Osteocyte (in vitro differentiated cells): Measurements from ENCODE around the gene ANKRD34C. TPM values are rescaled to one million over a fixed set of nuclear protein-coding genes. Genes with fewer than 3 reads are reported as not detected.
"Not testable (repeated sequence)": the region's sequence is repeated elsewhere in the genome, so short reads cannot be mapped to it uniquely, and the experiment has no call there.

ENCODE experiments used
- DNase-seq: peaks from one replicate; pipeline ENCODE4 v3.0.0; 2021; ENCODE audit warnings: mixed read lengths; ENCODE audit not compliant: unreplicated experiment; ENCODE audit errors: extremely low spot score
- H3K27ac Mint-ChIP-seq: one replicate; pipeline ENCODE4 v1.8.0; 2021; ENCODE audit warnings: mild to moderate bottlenecking, mixed read lengths; ENCODE audit not compliant: unreplicated experiment
- H3K27me3 Mint-ChIP-seq: one replicate; pipeline ENCODE4 v1.8.0; 2021; ENCODE audit warnings: mixed read lengths; ENCODE audit not compliant: unreplicated experiment
- H3K36me3 Mint-ChIP-seq: one replicate; pipeline ENCODE4 v1.8.0; 2021; ENCODE audit warnings: mixed read lengths; ENCODE audit not compliant: unreplicated experiment
- H3K4me1 Mint-ChIP-seq: one replicate; pipeline ENCODE4 v1.8.0; 2021; ENCODE audit warnings: mixed read lengths; ENCODE audit not compliant: unreplicated experiment
- H3K4me3 Mint-ChIP-seq: one replicate; pipeline ENCODE4 v1.8.0; 2021; ENCODE audit warnings: mild to moderate bottlenecking, moderate library complexity, mixed read lengths; ENCODE audit not compliant: unreplicated experiment
- H3K9me3 Mint-ChIP-seq: one replicate; pipeline ENCODE4 v1.8.0; 2021; ENCODE audit warnings: mixed read lengths; ENCODE audit not compliant: unreplicated experiment
- total RNA-seq: library from RNA; stranded (reverse); gene quantifications from 2 replicates; pipeline ENCODE4 v1.2.1, GENCODE V29; 2021
- TF ChIP-seq, protein P1 (sequence below): fragments of 200-600 bp; sonication (generic); IDR thresholded peaks from 2 replicates; pipeline ENCODE4 v1.5.0; 2021; ENCODE audit warnings: antibody characterized with exemption, mild to moderate bottlenecking, moderate library complexity

Gene ANKRD34C
- total RNA-seq, 1 donor from 2014 or later = 0.08 TPM

DNA sequence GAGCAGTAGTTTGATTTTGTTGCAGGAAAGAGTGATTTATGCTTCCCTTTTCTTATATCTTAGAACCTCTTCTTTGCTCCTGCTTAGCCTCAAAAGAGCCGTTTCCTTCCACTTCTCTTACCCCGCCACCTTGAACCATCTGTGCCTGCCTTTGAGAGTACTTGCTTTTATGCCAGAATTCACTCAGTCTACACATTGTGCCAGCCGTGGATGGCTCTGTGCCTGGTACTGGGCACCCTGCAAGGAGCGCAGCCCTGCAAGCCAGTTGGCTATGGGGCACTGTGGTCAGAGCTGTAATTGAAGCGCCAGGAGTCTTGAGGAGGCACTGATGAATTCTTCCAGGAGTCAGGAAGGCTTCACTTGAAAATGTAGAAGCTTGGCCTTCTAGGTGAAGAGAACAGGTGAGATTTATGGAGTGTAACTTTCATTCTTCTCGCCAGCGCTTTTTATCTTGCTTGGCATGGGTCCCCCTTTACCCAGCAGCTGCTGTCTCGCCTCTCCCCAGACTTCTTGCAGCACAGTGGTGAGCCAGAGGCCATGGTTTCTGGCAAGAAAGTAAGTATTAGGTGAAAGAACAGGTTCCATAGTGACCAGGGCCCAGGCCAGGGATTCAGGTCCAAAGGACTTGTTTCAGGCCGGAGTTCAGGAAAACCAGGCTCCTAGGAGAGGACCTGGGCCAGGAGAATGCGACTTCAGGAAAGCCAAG, 33.3 kb downstream of the ANKRD34C start:
- Mint-ChIP-seq H3K4me3 (no peak overlapping the region), H3K27me3 (no peaks in the 10 kb centered on the region), H3K36me3 (peaks cover 62% of the 10 kb centered on the region), H3K4me1 (peaks cover 20% of the 10 kb centered on the region), H3K9me3 (no peaks in the 10 kb centered on the region), H3K27ac (no peak overlapping the region)
- TF ChIP-seq, protein P1, sequence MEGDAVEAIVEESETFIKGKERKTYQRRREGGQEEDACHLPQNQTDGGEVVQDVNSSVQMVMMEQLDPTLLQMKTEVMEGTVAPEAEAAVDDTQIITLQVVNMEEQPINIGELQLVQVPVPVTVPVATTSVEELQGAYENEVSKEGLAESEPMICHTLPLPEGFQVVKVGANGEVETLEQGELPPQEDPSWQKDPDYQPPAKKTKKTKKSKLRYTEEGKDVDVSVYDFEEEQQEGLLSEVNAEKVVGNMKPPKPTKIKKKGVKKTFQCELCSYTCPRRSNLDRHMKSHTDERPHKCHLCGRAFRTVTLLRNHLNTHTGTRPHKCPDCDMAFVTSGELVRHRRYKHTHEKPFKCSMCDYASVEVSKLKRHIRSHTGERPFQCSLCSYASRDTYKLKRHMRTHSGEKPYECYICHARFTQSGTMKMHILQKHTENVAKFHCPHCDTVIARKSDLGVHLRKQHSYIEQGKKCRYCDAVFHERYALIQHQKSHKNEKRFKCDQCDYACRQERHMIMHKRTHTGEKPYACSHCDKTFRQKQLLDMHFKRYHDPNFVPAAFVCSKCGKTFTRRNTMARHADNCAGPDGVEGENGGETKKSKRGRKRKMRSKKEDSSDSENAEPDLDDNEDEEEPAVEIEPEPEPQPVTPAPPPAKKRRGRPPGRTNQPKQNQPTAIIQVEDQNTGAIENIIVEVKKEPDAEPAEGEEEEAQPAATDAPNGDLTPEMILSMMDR = no peak
- DNase-seq = no peak

DNA sequence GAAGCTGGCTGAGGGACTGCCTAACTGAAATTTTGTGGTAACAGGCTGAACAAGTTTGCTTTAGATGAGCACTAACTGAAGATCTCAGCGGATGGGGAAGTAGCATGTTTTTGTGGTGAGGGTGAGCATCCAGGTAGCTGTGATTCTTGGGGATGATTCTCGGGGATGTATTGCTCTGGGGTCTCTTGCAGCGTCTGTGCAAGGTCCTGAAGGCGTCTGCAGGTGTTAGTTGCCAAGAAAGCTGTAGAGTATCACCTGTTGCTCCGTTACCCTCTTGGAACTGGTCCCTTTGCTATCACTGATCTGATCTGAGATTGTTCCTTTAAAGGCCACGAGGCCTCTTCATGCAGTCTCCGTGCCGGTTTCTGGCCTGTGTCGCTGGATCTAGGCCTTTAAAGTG, 34.3 kb downstream of the ANKRD34C start:
- Mint-ChIP-seq H3K27ac (no peak overlapping the region), H3K27me3 (no peaks in the 10 kb centered on the region), H3K4me3 (no peak overlapping the region), H3K36me3 (peaks cover 68% of the 10 kb centered on the region), H3K4me1 (peaks cover 17% of the 10 kb centered on the region), H3K9me3 (no peaks in the 10 kb centered on the region)
- TF ChIP-seq, protein P1 = no peak
- no peak for DNase-seq

DNA sequence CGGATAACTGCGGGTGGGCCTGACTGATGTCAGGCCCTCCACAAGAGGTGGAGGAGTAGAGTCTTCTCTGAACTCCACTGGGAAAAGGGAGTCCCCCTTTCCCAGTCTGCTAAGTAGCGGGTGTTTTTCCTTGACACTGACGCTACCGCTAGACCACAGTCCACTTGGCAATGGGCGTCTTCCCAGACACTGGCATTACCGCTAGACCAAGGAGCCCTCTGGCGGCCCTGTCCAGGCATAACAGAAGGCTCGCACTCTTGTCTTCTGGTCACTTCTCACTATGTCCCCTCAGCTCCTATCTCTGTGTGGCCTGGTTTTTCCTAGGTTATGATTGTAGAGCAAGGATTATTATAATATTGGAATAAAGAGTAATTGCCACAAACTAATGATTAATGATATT, 37.5 kb downstream of the ANKRD34C start:
- DNase-seq, H3K4me3 Mint-ChIP-seq, H3K9me3 Mint-ChIP-seq, H3K27me3 Mint-ChIP-seq, H3K4me1 Mint-ChIP-seq, H3K27ac Mint-ChIP-seq: not testable (repeated sequence)
- H3K36me3 Mint-ChIP-seq = peaks cover 70% of the 10 kb centered on the region

DNA sequence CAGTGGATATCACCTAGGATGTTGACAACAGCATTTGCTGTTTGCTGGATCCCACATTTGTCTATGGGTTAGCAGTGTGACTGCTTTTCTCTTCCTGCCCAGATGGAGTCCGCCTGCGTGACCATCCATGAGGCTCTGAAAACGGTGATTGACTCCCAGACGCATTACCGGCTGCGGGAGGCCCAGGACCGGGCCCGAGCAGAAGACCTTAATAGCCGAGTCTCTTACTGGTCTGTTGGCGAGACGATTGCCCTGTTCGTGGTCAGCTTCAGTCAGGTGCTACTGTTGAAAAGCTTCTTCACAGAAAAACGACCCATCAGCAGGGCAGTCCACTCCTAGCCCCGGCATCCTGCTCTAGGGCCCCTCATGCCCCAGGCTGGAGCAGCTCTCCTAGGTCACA, 39.4 kb downstream of the ANKRD34C start:
- Mint-ChIP-seq H3K36me3 (peaks cover 64% of the 10 kb centered on the region), H3K9me3 (no peaks in the 10 kb centered on the region), H3K27me3 (no peaks in the 10 kb centered on the region), H3K27ac (no peak overlapping the region), H3K4me3 (no peak overlapping the region), H3K4me1 (no peaks in the 10 kb centered on the region)
- no peak for DNase-seq
- TF ChIP-seq, protein P1 = no peak

DNA sequence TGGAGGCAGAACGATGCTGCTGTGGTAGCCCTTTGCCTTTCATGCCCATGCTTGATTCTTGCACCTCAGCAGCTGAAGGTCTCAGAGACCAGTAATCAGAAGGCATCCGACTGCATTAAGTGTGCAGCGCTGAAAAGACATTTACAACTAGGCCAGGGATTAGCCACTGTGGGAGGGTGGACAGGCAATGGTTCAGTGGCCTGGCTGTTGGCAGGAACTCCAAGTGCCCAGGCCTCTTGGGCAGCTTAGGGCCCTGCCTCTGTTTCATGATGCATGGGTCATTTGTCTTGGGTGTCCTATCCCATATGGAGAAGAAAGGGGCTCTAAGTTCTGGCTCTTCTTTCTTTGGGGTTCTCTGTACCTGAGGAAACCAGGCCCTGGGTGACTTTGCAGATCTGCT, 39.8 kb downstream of the ANKRD34C start:
- no peak for DNase-seq
- H3K27ac Mint-ChIP-seq = no peak overlapping the region
- H3K9me3 Mint-ChIP-seq = no peaks in the 10 kb centered on the region
- TF ChIP-seq, protein P1 = no peak
- peaks cover 60% of the 10 kb centered on the region for H3K36me3 Mint-ChIP-seq
- no peaks in the 10 kb centered on the region for H3K27me3 Mint-ChIP-seq
- no peak overlapping the region for H3K4me3 Mint-ChIP-seq
- peaks cover under 1% of the 10 kb centered on the region for H3K4me1 Mint-ChIP-seq
